CD4-positive, CD25-positive, alpha-beta regulatory T cell (primary cell): ENCODE measurements around the gene CTBP1. TPM values are rescaled to one million over a fixed set of nuclear protein-coding genes. Genes with fewer than 3 reads are reported as not detected.

Source experiments
- ATAC-seq, 2 donors: fragments of 150-1000 bp; cut with Tn5 transposase; one replicate each; pipeline ENCODE4 v1.10.0; 2021; ENCODE audit warnings: low read depth in 2 of 2, moderate number of reproducible peaks in 2 of 2, moderate library complexity in 1 of 2
- DNase-seq, 3 donors: peaks; one replicate each; pipeline versions ENCODE4 v3.0.0 to v3.0.0-alpha.2; 2012 to 2022; ENCODE audit warnings: mixed read lengths in 1 of 3
- H3K27ac ChIP-seq: one replicate; pipeline ENCODE4 v1.7.0; 2013; ENCODE audit warnings: mild to moderate bottlenecking, low read length; ENCODE audit not compliant: insufficient read depth, poor library complexity, severe bottlenecking
- H3K27me3 ChIP-seq: one replicate; pipeline ENCODE4 v1.7.0; 2013; ENCODE audit warnings: low read length; ENCODE audit not compliant: control insufficient read depth, insufficient read depth
- H3K36me3 ChIP-seq: one replicate; pipeline ENCODE4 v1.7.0; 2013; ENCODE audit warnings: mild to moderate bottlenecking, low read length, moderate library complexity; ENCODE audit not compliant: control insufficient read depth, insufficient read depth
- H3K4me1 ChIP-seq: 2 replicates; pipeline ENCODE4 v1.7.0; 2013; ENCODE audit warnings: mild to moderate bottlenecking, low read length; ENCODE audit not compliant: insufficient read depth, control insufficient read depth, poor library complexity, severe bottlenecking
- H3K4me3 ChIP-seq: one replicate; pipeline ENCODE4 v1.7.0; 2013; ENCODE audit warnings: low read depth, mild to moderate bottlenecking, low read length, moderate library complexity
- H3K9me3 ChIP-seq, 2 experiments: 1 replicate in 1 of 2; 2 replicates in 1 of 2; pipeline ENCODE4 v1.7.0; 2013; ENCODE audit warnings: low read length in 2 of 2, mild to moderate bottlenecking in 1 of 2, moderate library complexity in 1 of 2; ENCODE audit not compliant: control insufficient read depth in 2 of 2
- H3K27ac Mint-ChIP-seq, 3 donors: one replicate each; pipeline ENCODE4 v1.8.0; 2020 to 2022; ENCODE audit warnings: mild to moderate bottlenecking in 3 of 3, mixed read lengths in 3 of 3, moderate library complexity in 2 of 3
- H3K27me3 Mint-ChIP-seq: one replicate; pipeline ENCODE4 v1.8.0; 2022; ENCODE audit warnings: mild to moderate bottlenecking, mixed read lengths
- H3K36me3 Mint-ChIP-seq: one replicate; pipeline ENCODE4 v1.8.0; 2020; ENCODE audit warnings: mixed read lengths
- H3K4me1 Mint-ChIP-seq, 4 donors: one replicate each; pipeline ENCODE4 v1.8.0; 2020 to 2022; ENCODE audit warnings: mixed read lengths in 4 of 4, mild to moderate bottlenecking in 1 of 4
- H3K4me3 Mint-ChIP-seq, 4 donors: one replicate each; pipeline ENCODE4 v1.8.0; 2020 to 2022; ENCODE audit warnings: mild to moderate bottlenecking in 4 of 4, mixed read lengths in 4 of 4, moderate library complexity in 3 of 4
- H3K9me3 Mint-ChIP-seq, 7 donors: one replicate each; pipeline ENCODE4 v1.8.0; 2020 to 2022; ENCODE audit warnings: mixed read lengths in 7 of 7, mild to moderate bottlenecking in 3 of 7, moderate library complexity in 2 of 7
- polyA plus RNA-seq, 4 donors: library from polyadenylated mRNA; unstranded; fragments of 300-500 nt; fragmentation: Illumina TruSeq; gene quantifications; one replicate each; pipeline ENCODE4 v1.2.3, GENCODE V29; 2021
- total RNA-seq: library from RNA; stranded (reverse); gene quantifications from one replicate; pipeline ENCODE4 v1.2.3, GENCODE V29; 2022

The CTBP1 gene
- total and polyA plus RNA-seq, 5 donors from 2014 or later = 32.4 to 198 (median 67.2) TPM

DNA sequence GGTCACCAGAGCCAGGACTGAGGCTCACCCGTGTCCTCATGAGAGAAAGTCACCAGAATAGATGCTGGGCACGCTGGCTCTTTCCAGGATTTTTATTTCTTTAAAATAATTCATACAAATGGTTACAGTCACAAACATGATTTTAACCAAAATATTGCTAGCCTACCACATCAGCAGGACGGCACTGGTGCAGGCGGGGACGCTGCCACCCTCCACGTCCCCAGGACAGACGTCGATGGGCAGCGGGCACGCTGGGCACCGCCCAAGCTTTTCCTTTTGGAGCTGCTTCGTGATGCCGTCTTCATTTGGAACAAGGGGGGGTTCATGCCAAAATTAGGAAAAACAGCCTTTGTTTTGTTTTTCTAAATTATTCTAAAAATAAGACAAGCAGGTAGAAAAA is 37.6 kb downstream of the CTBP1 start:
- peaks cover 0 to 8% (median 3%) of the 10 kb centered on the region in 4 donors for H3K4me1 Mint-ChIP-seq
- H3K9me3 ChIP-seq = no peaks in the 10 kb centered on the region
- ATAC-seq (no peak), DNase-seq (no peak)
- peaks cover 13% of the 10 kb centered on the region for H3K4me1 ChIP-seq
- peaks cover 0 to 2% (median 0%) of the 10 kb centered on the region in 7 donors for H3K9me3 Mint-ChIP-seq
- H3K27me3 Mint-ChIP-seq = no peaks in the 10 kb centered on the region
- no peak overlapping the region for H3K4me3 ChIP-seq
- H3K36me3 ChIP-seq = peaks cover 33% of the 10 kb centered on the region
- H3K4me3 Mint-ChIP-seq = no peak overlapping the region
- no peak overlapping the region for H3K27ac Mint-ChIP-seq
- no peak overlapping the region for H3K27ac ChIP-seq
- no peaks in the 10 kb centered on the region for H3K27me3 ChIP-seq
- peaks cover 3% of the 10 kb centered on the region for H3K36me3 Mint-ChIP-seq

DNA sequence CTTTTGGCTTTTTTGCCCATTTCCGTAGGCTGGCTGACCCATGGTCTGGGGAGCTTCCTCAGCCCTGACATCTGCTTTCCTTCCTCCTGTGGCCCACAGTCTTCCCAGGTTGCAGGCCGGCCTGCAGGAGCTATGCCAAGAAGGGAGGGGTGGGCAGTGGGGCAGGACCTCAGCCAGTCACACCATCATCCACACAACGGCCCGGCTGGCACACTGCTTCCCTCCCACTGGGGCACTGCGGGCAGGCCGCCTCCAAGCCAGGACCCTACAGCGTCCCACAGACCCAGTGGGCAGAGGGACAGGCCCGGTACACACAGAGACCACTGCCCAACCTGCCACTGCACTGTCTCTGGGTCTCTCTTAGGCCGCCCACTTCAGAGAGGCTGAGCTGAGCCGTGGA is 38.0 kb downstream of the CTBP1 start:
- Mint-ChIP-seq H3K4me3 (no peak overlapping the region), H3K9me3 (peaks cover 0 to 2% (median 0%) of the 10 kb centered on the region in 7 donors), H3K4me1 (peaks cover 0 to 6% (median 3%) of the 10 kb centered on the region in 4 donors), H3K27ac (no peak overlapping the region), H3K27me3 (no peaks in the 10 kb centered on the region), H3K36me3 (peaks cover 3% of the 10 kb centered on the region)
- Histone ChIP-seq H3K9me3 (no peaks in the 10 kb centered on the region), H3K4me3 (no peak overlapping the region), H3K36me3 (peaks cover 33% of the 10 kb centered on the region), H3K27ac (no peak overlapping the region), H3K4me1 (peaks cover 9% of the 10 kb centered on the region), H3K27me3 (no peaks in the 10 kb centered on the region)
- no peak for ATAC-seq
- DNase-seq = no peak

DNA sequence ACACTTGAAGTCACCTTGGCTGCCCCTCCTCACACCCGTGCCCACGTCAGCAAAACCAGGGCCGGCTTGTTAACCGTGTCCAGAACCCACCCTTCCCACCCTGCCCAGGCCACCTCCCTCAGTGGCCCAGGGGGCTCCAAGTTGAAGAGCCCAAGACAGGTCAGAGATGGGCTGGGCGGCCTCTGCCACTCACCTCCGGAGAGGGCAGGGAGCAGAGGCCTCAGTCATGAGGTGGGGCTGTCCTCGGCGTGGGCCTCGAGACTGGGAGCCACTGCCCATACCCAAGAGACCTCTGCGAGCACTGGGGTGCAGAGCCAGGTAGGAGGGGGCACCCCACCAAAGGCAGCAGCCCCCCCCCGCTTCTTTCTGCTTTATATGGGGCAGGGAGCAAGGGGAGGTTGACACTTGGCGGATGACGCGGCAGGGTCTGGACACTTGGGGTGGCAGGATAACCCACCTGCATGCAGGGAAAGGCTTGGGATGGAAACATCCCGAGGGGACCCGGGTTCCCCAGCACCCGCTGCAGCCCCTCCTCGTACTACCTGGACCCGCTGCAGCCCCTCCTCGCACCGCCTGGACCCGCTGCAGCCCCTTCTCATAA is 38.6 kb downstream of the CTBP1 start:
- Mint-ChIP-seq H3K4me3 (no peak overlapping the region), H3K4me1 (peaks cover 0 to 6% (median 3%) of the 10 kb centered on the region in 4 donors), H3K27me3 (no peaks in the 10 kb centered on the region), H3K27ac (no peak overlapping the region), H3K36me3 (peaks cover 3% of the 10 kb centered on the region), H3K9me3 (peaks cover 0 to 2% (median 0%) of the 10 kb centered on the region in 7 donors)
- Histone ChIP-seq H3K4me3 (no peak overlapping the region), H3K9me3 (no peaks in the 10 kb centered on the region), H3K27ac (no peak overlapping the region), H3K36me3 (peaks cover 33% of the 10 kb centered on the region), H3K4me1 (peaks cover 5% of the 10 kb centered on the region), H3K27me3 (no peaks in the 10 kb centered on the region)
- ATAC-seq (no peak), DNase-seq (no peak)

DNA sequence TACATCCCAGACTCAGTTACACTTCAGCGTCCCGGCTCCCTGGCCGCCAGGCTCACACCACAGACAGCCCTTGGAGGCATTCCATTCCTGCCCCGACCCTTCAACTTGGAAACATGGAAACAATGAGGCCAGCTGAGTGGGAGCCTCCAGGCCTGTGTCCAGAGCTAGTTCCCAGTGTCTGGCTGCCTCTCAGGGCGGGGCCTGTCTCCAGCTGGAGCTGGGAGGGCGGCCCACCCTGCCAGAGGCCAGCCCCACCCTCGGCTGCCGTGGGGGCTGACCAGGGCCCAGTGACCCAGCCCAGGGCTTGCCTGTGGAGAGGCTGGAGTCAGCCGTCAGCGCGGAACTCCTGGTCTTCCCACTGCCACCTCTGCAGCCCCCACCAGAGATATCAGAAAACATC is 39.1 kb downstream of the CTBP1 start:
- peaks cover 28% of the 10 kb centered on the region for H3K36me3 ChIP-seq
- no peak for ATAC-seq
- H3K27ac Mint-ChIP-seq = no peak overlapping the region

DNA sequence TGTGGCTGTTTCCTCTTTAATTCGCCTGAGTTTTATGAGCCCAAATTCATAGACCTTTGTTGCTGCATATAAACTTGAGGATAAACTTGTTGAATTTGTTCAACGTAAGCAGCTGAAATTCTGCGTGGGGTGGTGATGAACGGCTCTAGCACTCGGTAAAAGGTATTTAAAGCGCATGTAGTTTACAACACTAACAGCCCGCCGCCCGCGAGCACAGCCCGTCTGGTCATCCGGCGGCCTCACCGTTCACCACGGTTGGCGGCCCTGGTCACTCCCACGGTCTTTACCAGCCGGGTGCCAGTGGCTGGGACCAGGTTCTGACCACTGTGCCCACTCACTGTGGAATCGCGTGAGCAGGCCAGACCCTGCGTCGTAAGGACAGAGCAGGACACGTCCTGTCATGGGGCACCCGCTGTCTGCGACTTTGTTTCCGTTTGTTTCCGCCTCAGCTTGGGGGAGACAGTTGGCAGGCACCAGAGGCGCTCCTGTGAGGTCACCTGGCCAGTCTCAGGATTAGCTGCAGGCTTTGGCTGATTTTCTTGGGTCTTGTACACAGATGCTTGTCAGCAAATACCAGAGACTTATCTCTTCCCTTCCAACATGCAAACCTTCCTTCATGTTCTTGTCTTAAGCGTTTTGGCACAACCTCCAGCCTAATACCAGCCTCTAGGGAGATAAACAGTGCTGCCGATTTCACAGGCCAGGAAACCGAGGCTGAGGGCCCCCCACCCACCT is 39.8 kb downstream of the CTBP1 start:
- Mint-ChIP-seq H3K4me3 (peak overlapping the region; percentile 69 to 89 (median 76)), H3K27ac (peak overlapping the region in 1 of 3 donors; percentile 63), H3K4me1 (peaks cover 0 to 12% (median 5%) of the 10 kb centered on the region in 4 donors), H3K27me3 (no peaks in the 10 kb centered on the region), H3K9me3 (peaks cover 0 to 2% (median 0%) of the 10 kb centered on the region in 7 donors), H3K36me3 (peaks cover 3% of the 10 kb centered on the region)
- Histone ChIP-seq H3K27ac (no peak overlapping the region), H3K36me3 (peaks cover 27% of the 10 kb centered on the region), H3K4me1 (peaks cover 5% of the 10 kb centered on the region), H3K27me3 (no peaks in the 10 kb centered on the region), H3K9me3 (no peaks in the 10 kb centered on the region), H3K4me3 (no peak overlapping the region)
- no peak for DNase-seq
- ATAC-seq = no peak

More for the DNA sequence above, 39.1 kb downstream of the CTBP1 start:
- no peaks in the 10 kb centered on the region for H3K27me3 Mint-ChIP-seq
- H3K36me3 Mint-ChIP-seq = peaks cover 3% of the 10 kb centered on the region
- Histone ChIP-seq H3K4me3 (no peak overlapping the region), H3K9me3 (no peaks in the 10 kb centered on the region), H3K27me3 (no peaks in the 10 kb centered on the region), H3K4me1 (peaks cover 5% of the 10 kb centered on the region), H3K27ac (no peak overlapping the region)
- no peak overlapping the region for H3K4me3 Mint-ChIP-seq
- H3K9me3 Mint-ChIP-seq = peaks cover 0 to 2% (median 0%) of the 10 kb centered on the region in 7 donors
- no peak for DNase-seq
- H3K4me1 Mint-ChIP-seq = peaks cover 0 to 7% (median 3%) of the 10 kb centered on the region in 4 donors

DNA sequence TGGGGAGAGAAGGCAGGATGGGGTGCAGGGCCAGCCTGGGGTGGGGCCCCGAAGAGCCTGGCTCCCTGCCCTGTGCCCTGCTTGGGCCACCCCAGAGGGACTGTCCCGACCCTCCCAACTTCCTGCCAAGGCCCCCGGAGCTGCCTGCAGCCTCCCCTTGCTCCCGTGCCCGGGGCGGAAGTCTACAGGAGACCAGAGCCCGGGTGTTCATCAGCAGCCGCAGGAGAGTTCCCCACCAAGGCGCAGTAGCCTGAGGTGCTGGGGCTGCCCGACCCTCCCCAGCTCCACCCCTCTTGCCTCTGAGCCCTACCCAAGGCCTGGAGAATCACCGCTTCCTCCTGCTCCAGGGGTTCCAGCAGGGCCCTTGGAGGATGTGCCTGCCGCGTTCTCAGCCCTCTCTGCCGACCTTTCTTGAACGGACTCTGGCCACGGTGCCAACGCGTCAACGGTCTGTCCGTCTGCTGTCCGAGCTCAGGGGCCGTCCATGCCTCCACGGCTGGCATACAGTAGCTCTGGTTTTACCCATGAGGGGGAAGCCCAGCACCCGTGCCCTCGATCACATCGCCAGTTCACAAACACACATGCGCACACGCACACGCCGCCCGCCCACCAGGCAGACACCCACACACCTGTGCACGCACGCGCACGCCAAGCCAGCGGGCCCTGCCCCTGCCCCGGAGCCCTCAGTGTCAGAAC is 40.5 kb downstream of the CTBP1 start:
- peaks cover 0 to 2% (median 0%) of the 10 kb centered on the region in 7 donors for H3K9me3 Mint-ChIP-seq
- Histone ChIP-seq H3K27me3 (no peaks in the 10 kb centered on the region), H3K4me3 (no peak overlapping the region), H3K9me3 (no peaks in the 10 kb centered on the region), H3K4me1 (peaks cover 9% of the 10 kb centered on the region), H3K27ac (peak overlapping the region; percentile 23), H3K36me3 (peaks cover 23% of the 10 kb centered on the region)
- H3K27ac Mint-ChIP-seq = peak overlapping the region in 2 of 3 donors; percentile 31 to 63
- H3K27me3 Mint-ChIP-seq = no peaks in the 10 kb centered on the region
- H3K4me1 Mint-ChIP-seq = peaks cover 0 to 20% (median 10%) of the 10 kb centered on the region in 4 donors
- peaks cover 3% of the 10 kb centered on the region for H3K36me3 Mint-ChIP-seq
- peak in 2 of 3 donors; percentile 33 to 49 for DNase-seq
- peak; percentile 57 to 66 for ATAC-seq
- peak overlapping the region; percentile 69 to 89 (median 76) for H3K4me3 Mint-ChIP-seq

DNA sequence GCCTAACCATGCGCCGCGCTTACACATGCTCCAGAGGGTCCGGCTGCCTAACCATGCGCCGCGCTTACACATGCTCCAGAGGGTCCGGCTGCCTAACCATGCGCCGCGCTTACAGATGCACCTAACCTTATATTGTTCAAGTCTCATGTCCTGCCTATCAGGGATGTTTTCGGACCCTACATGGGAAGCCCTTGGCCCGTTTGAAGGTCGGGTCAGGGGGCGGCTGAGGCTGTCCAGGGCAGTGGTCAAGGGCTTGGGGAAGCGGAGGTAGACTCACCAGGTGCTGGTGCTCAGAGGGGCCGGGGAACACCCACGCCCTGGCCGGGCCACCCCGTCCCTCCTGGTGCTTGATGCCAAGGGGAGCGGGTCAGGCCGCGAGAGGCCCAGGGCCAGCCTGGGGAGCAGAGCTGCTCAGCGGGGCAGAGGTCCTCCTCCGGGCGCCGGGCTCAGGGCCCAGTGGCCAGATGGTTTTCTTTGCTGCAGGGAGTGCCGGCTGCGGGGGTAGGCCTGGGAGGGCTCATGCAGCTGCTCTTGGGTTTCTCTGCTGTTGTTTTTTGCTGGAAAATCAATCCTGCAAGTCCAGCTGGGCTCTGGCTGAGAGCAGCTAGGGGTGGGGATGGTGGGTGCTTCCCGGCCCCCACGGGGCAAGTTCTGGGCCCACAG is 41.2 kb downstream of the CTBP1 start:
- Histone ChIP-seq H3K27me3 (no peaks in the 10 kb centered on the region), H3K27ac (peak overlapping the region; percentile 23), H3K4me3 (no peak overlapping the region), H3K36me3 (peaks cover 17% of the 10 kb centered on the region), H3K9me3 (no peaks in the 10 kb centered on the region), H3K4me1 (peaks cover 16% of the 10 kb centered on the region)
- Mint-ChIP-seq H3K4me1 (peaks cover 0 to 26% (median 13%) of the 10 kb centered on the region in 4 donors), H3K9me3 (peaks cover 0 to 2% (median 0%) of the 10 kb centered on the region in 7 donors), H3K4me3 (no peak overlapping the region), H3K27me3 (no peaks in the 10 kb centered on the region), H3K36me3 (peaks cover 3% of the 10 kb centered on the region), H3K27ac (no peak overlapping the region)
- ATAC-seq (no peak), DNase-seq (no peak)
